ENCODE results near the gene GFRA1.

DNA sequence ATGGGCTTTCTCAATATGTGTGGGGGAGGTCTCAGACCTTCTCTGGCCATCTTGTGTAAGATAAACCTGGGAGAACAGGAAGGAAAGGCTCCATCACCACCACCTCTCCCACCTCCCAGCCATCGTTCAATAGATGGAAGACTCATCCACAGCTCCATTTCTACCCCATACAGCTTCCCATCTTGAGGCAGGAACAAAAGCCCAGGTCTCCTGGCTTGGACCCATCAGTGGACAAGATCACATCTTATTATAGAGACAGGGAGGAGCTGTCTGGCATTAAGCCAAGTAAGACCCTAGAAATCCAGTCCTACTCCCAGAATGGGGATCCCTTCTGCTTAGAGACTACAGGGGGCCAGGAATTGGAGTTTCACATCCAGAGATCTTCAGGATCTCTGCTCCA, 150.3 kb downstream of the GFRA1 start:
- TF ChIP-seq POLR2A (IDR thresholded peaks at IDR 0.05) = no peak
- TF ChIP-seq, protein P1, sequence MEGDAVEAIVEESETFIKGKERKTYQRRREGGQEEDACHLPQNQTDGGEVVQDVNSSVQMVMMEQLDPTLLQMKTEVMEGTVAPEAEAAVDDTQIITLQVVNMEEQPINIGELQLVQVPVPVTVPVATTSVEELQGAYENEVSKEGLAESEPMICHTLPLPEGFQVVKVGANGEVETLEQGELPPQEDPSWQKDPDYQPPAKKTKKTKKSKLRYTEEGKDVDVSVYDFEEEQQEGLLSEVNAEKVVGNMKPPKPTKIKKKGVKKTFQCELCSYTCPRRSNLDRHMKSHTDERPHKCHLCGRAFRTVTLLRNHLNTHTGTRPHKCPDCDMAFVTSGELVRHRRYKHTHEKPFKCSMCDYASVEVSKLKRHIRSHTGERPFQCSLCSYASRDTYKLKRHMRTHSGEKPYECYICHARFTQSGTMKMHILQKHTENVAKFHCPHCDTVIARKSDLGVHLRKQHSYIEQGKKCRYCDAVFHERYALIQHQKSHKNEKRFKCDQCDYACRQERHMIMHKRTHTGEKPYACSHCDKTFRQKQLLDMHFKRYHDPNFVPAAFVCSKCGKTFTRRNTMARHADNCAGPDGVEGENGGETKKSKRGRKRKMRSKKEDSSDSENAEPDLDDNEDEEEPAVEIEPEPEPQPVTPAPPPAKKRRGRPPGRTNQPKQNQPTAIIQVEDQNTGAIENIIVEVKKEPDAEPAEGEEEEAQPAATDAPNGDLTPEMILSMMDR (IDR thresholded peaks at IDR 0.05) = no peak

Measured in lower leg skin (tissue), 3 donors.